NCI-H1417 (cell line): ENCODE results near the gene SLC39A13.
A peak's percentile ranks its signal among the peaks of the same experiment; 100 is the strongest.

Experiments
- DNase-seq, 3 experiments: peaks; one replicate each; lab custom pipeline; 2025; lab: John Stamatoyannopoulos, UW

SLC39A13 gene

DNA sequence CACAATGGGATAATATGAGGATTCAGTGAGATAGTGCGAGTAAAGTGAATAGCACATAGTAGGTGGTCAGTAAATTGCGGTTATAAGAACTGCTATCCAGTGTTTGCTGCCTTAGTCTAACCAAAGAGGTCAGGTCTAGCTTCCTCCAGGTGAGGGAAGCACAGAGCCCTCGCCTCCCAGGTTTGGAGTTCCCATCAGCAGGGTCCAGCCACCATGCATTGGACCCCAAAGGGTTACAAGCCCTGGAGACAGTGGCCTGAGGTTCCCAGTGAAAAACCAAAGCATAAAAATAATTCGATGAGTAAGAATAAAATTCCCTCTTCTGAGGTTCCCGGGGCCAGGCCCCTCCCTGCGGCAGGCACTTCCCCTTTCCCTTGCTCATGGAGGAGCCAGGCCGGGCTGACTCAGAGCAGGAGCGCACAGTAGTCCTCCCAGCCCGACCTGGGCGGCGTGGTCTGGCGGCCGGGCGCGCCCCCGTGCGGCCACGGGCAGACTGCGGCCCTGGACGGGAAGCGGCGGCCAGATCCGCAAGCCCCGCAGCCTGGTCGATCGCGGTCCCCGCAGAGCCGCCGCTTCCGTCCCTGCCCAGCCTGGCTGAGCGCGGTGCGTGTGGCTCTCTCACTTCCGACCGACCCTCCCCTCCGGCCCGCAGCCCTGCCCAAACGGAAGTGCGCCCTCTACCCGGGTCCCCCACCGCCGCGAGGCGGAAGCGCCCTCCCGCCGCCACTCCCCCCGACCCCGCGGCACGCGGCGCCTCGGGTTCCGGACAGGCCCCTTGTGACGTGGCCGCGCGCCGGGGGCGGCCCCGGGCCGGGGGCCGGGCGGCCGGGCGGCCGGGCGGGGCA is at the start of gene SLC39A13:
Gene SLC39A13, plus strand, starts transcription at position 845 of the 845 bp plus-strand sequence. CDS start 1,505 bp downstream, outside the sequence.
- peak; percentile 91 to 95 (median 93) for DNase-seq

GRCh38 chr11:47358731-47359051 is 49.7 kb upstream of the SLC39A13 start:
- DNase-seq: no peak

GRCh38 chr11:47359162-47359561 is 49.2 kb upstream of the SLC39A13 start:
- no peak for DNase-seq

DNA sequence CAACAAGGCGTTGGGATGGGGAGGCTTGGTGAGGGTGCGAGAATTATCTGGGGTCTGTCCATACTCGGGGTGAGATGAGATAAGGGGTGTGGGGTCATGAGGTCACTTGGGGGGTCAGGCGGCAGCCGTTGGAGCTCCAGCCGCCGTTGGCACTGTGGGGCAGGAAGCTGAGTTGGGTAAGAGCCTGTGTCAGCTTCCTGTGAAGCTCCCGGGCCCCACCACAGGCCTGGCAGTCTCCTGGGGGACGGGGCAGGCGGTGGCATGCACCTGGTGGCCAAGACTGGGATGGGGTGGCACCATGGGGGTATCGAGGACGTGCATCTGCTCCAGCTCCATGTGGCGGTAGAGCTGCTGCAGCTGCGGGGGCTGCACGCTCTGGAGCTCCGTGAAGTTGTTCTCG is 48.8 kb upstream of the SLC39A13 start:
- no peak for DNase-seq

DNA sequence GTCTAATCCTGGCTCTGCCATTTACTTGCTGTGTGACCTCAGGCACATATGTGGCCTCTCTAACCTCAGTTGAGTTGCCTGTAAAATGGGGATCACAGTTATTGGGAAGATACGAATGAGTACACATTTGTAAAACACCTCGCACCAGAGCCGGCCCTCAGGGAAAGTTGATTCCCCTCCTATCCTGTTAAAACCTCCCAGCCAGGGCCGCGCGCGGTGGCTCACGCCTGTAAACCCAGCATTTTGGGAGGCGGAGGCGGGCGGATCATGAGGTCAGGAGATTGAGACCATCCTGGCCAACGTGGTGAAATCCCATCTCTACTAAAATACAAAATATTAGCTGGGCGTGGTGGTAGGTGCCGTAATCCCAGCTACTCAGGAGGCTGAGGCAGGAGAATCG is 48.0 kb upstream of the SLC39A13 start:
- no peak for DNase-seq

DNA sequence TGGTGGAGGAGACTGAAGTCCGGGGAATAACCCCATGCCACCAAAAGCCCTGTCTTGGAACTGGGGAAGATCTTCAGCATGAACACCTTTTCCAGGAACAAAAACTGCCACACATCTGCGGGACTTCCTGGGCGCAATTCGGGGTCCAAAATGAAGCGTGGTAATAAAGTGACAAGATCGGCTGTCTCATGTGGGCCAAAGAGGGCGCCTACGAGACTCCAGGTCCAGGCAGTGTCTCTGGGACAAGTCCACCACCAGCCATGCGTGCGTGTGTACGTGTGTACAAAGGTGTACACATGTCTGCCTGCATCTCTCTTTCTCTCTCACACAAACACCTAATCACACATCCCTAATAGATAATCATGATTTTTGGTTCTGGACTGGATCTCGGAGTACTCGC is 47.0 kb upstream of the SLC39A13 start:
- no peak for DNase-seq

DNA sequence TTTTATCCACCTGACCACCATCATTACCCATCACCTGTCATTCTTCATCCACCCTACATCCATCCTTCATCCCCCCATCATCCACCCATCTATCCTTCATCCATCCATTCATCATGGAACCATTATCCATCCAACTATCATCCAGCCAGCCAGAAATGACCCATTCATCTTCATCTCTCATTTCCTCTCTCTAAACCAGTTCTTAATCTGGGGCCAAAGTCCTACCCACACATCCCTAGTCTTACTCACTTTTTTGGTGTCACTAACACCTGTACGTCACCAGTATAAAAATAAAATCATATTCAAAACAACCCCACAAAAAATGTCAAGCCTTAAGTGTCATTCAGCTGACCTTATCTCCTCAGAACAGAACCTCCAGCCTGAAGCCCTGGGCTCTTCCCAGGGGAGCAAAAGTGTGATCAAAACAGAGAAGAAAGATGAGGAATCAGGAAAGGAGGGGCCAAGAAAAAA is 42.3 kb upstream of the SLC39A13 start:
- DNase-seq: no peak

DNA sequence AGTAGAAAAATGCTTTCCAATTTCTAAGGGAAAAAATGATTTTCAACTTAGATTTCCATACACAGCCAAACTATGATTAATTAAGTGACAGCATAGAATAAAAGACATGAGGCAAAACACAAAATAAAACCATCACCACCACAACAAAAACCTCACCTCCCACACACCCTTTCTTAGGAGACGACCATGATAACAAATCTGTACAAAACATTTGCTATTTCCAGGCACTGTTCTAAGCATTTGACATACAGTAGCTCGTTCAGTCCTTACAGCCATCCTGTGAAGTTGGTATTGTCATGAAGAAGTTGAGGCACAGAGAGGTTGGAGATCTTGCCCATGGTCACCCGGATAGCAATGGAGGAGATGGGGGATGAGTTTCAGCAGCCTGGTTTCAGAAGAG is 38.7 kb upstream of the SLC39A13 start:
- no peak for DNase-seq

DNA sequence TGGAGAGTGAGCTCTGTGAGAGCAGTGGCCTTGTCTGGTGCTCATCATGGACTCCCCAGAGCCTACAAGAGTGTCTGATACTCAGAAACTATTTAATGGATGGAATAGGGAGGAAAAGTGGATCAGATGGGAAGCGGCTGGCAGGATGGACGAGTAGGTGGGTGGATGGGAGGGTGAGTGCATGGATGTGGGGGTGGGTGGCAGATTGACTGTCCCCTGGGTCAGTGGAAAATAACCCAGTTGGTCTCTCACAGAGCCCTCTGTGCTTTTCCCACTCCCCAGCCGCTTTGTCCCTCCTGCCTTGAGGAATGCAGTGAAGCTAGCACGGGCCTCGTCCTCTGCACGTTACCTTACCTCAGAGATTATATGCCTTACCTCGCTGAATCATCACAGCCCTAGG is 36.0 kb upstream of the SLC39A13 start:
- DNase-seq: no peak

- peak; percentile 21 to 75 (median 68) for DNase-seq
Measured at GRCh38 chr11:47373876-47374719, 34.3 kb upstream of the SLC39A13 start.

GRCh38 chr11:47374720-47375019 is 33.7 kb upstream of the SLC39A13 start:
- DNase-seq: no peak

GRCh38 chr11:47375020-47375419 is 33.4 kb upstream of the SLC39A13 start:
- DNase-seq: no peak

DNA sequence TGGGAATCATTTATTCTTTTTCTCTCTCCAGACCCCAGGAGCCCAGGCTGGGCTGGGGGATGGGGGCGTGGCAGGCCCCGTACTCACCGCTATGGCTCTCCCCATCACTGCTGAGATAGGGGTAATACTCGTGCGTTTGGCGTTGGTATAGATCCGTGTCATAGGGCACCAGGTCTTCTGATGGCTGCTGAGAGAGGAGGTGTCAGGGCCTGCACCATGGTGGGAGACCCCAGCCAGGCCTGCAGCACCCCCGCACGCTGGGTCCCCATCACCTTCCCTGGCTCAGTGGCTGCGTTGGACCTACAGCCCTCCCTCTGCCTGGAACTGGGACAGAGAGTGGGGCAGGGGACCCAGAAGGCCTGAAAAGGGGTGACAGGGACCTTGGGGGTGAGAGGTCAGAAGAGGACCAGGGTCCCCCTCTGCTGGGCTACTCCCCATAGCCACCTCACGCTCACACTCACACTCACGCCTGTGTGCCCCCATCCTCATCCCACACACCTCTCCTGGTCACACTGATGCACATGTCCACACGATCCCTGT is 32.8 kb upstream of the SLC39A13 start:
- no peak for DNase-seq

- DNase-seq: no peak
Measured at GRCh38 chr11:47376107-47376524, 32.3 kb upstream of the SLC39A13 start.

- DNase-seq: no peak
Measured at GRCh38 chr11:47376525-47377371, 31.6 kb upstream of the SLC39A13 start.

GRCh38 chr11:47377571-47378009 is 30.8 kb upstream of the SLC39A13 start:
- DNase-seq: no peak

GRCh38 chr11:47378010-47378835 is 30.2 kb upstream of the SLC39A13 start, which contains the start of gene SPI1:
TSS of gene SPI1 (minus strand) at chr11:47378547. CDS start at chr11:47378353, 194 bp downstream.
- no peak for DNase-seq

DNA sequence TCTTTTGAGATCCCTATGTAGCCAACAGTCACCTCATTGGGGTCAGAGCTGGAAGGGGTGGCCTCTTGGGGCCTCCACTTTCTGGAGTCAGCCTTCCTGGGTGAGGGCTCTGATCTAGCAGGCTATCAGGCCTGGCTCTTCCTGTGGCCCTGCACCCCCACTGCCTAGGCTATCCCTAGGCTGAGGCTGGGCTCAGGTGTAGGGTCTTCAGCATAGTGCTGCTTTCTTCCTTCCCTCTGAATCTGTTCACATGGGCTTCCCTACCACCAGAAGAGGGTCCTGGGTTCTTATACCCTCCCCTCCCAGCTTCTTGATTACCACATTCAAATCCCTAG is 29.6 kb upstream of the SLC39A13 start:
- no peak for DNase-seq

- DNase-seq: no peak
Measured at GRCh38 chr11:47379317-47379716, 29.1 kb upstream of the SLC39A13 start.

DNA sequence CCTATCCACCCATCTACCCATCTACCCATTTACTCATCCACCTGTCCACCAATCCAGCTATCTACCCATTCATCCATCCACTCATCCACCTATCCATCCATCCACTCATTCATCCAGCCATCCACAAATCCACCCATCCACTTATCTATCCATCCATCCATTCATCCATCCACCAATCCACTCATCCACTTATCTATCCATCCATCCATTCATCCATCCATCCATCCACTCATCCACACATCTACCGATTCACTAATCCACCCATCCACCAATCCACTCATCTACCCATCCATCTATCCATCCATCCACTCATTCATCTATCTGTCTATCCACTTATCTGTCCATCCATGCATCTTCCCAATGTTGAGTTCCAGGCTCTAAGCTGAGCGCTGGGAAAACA is 28.3 kb upstream of the SLC39A13 start:
- no peak for DNase-seq

DNA sequence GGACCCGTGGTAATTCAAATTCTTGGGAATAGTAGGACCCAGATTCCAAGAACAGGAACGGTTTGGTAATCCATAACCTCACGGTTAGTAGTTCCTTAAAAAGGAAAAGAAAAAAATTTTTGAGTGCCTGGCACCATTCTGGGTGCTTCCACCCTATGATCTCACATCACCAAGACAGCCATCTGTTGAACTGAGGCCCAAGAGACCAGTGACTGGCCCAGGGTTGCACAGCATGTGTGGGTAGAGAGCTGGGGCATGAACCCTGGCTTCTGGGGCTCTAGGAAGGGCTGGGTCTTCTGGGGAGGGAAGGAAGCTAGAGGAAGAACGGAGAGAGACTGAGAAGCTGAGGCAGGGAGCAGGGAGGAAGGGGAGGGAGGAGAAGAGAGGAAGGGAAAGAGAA is 25.3 kb upstream of the SLC39A13 start:
- no peak for DNase-seq
